Measurements from ENCODE around the gene JAKMIP2. TPM values are rescaled to one million over a fixed set of nuclear protein-coding genes. Genes with fewer than 3 reads are reported as not detected.
"Not testable (repeated sequence)": the region's sequence is repeated elsewhere in the genome, so short reads cannot be mapped to it uniquely, and the experiment has no call there.

The JAKMIP2 gene
- total RNA-seq (2022): 0.58 and 1.2 TPM in 2 replicates
- Bru-seq, nascent RNA: percentile 36 among the genes with signal in this experiment
- BruChase-seq, experiment 1, labeled RNA remaining after a 2-hour chase: percentile 31 among the genes with signal in this experiment
- percentile 27 among the genes with signal in this experiment for BruChase-seq, experiment 2, labeled RNA remaining after a 6-hour chase
- long read RNA-seq, partial matches to known transcripts: 0 of 1 reads
- long read RNA-seq, other reads (novel, unspliced or antisense): 1 of 1 reads

DNA sequence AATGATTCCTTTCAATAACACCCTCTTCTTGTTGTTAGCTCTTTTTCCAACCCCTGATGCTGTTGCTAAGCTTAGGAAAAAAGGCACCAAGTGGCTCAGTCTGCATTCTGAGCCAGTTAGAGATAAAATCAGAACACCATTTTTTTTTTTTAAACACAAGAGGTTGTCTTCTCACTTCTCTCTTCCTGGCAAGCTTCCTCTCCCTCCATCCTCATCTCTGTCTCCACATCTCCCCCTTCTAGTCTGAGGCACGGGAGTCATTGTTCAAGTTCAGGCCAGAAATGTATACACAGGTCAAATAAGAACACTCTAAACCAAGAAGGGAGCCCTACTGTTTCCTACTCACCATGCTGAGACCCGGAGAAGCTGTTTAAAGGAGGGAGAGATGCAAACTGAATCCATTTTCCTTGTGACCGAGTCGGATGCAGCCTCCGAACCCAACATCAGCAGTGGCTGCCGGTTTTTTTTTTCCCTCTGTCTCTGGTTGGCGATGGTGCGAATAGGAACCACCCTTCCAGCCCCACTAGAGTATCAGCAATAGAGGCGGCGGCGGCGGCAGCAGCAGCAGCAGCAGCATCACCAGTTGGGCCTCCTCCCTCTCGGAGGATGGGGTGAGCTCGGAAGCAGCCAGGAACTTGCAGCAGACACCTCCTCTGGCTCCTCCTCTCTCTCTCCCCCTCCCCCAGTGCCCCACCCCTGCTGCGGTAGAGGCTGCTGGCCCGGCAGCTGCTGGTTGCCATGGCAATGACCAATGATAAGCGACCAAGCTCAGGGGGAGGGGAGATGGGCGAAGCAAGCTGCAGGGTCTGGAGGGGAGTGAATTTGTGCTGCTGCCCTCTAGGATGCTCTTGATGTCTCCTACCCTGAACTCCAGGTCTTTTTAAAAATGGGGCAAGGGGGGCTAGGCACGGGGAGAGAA is at the start of gene JAKMIP2:
JAKMIP2 (minus strand) TSS at position 619 of the 919 bp plus-strand sequence. CDS start 110,922 bp downstream, outside the sequence.
- Histone ChIP-seq H3K9me3 (no peaks in the 10 kb centered on the region), H3K36me3 (ENCODE audit: control insufficient read depth, insufficient read depth, low read length) (no peaks in the 10 kb centered on the region), H3K27me3 (replicated peaks; ENCODE audit: control insufficient read depth, insufficient read depth, low read length) (no peaks in the 10 kb centered on the region), H3K4me3 (ENCODE audit: low read depth, low read length) (peak within 1 kb of the TSS; percentile 24), H3K4me1 (no peaks in the 10 kb centered on the region)
- Mint-ChIP-seq H3K4me3 (ENCODE audit: unreplicated experiment) (peak within 1 kb of the TSS; percentile 72), H3K27ac (ENCODE audit: unreplicated experiment) (peak within 1 kb of the TSS; percentile 7), H3K36me3 (ENCODE audit: insufficient read depth, unreplicated experiment) (no peaks in the 10 kb centered on the region), H3K9me3 (ENCODE audit: unreplicated experiment) (peaks cover 7% of the 10 kb centered on the region), H3K4me1 (ENCODE audit: low read depth, unreplicated experiment) (peaks cover 7% of the 10 kb centered on the region), H3K27me3 (ENCODE audit: insufficient read depth, unreplicated experiment) (no peaks in the 10 kb centered on the region)
- intact Hi-C loops (cut with micrococcal nuclease; ENCODE audit: unreplicated experiment): loop anchor here (2.0 kb wide), 1 partner anchor 48 kb away; the partner anchor contains the start of gene SPINK1
- BruUV-seq (replicated peaks): no TSS peak
- TF ChIP-seq, protein P1, sequence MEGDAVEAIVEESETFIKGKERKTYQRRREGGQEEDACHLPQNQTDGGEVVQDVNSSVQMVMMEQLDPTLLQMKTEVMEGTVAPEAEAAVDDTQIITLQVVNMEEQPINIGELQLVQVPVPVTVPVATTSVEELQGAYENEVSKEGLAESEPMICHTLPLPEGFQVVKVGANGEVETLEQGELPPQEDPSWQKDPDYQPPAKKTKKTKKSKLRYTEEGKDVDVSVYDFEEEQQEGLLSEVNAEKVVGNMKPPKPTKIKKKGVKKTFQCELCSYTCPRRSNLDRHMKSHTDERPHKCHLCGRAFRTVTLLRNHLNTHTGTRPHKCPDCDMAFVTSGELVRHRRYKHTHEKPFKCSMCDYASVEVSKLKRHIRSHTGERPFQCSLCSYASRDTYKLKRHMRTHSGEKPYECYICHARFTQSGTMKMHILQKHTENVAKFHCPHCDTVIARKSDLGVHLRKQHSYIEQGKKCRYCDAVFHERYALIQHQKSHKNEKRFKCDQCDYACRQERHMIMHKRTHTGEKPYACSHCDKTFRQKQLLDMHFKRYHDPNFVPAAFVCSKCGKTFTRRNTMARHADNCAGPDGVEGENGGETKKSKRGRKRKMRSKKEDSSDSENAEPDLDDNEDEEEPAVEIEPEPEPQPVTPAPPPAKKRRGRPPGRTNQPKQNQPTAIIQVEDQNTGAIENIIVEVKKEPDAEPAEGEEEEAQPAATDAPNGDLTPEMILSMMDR (IDR thresholded peaks at IDR 0.05; ENCODE audit: insufficient read depth in 1 of 2, low read depth in 1 of 2, low read length in 1 of 2, severe bottlenecking in 1 of 2, unreplicated experiment in 1 of 2): no peak
- ChIA-PET CTCF (interaction anchor here (0.5 to 1.2 kb wide), 3 partner anchors 49 to 149 kb away, joined by 3 to 4 read pairs (median 3); partner anchors contain the start of gene SPINK1), POLR2A (no interaction called here)
- DNase-seq: peak; percentile 87 to 92

DNA sequence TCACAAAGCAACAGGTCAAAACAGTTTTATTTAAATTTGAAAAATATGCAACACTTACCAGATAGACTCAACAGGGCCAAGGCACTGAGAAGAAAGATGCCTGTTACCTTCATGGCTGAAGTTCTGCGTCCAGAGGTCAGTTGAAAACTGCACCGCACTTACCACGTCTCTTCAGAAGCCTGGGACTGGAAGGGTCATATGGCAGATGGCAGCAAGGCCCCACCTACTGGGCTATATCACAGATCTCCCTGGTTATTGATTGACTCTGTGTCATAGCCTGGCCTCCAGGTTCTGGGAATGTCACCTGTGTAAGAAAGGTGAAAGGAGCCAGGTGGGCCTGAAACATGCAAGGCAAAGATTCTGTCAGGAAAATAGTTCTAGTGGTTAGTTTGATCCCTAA is 48.9 kb upstream of the JAKMIP2 start, which contains the start of gene SPINK1:
SPINK1 (minus strand) TSS at position 207 of the 400 bp plus-strand sequence; CDS start at position 113, 94 bp downstream.
- Histone ChIP-seq H3K36me3 (ENCODE audit: control insufficient read depth, insufficient read depth, low read length) (peaks cover 4% of the 10 kb centered on the region), H3K9me3 (no peaks in the 10 kb centered on the region), H3K27me3 (replicated peaks; ENCODE audit: control insufficient read depth, insufficient read depth, low read length) (no peaks in the 10 kb centered on the region), H3K4me1 (peaks cover 65% of the 10 kb centered on the region), H3K4me3 (ENCODE audit: low read depth, low read length) (peak within 1 kb of the TSS; percentile 37)
- ChIA-PET CTCF (interaction anchor here (0.9 kb wide), 1 partner anchor 49 kb away, joined by 3 read pairs; the partner anchor contains the start of gene JAKMIP2), POLR2A (no interaction called here)
- Mint-ChIP-seq H3K36me3 (ENCODE audit: insufficient read depth, unreplicated experiment) (peaks cover 46% of the 10 kb centered on the region), H3K27ac (ENCODE audit: unreplicated experiment) (peak within 1 kb of the TSS; percentile 83), H3K4me1 (ENCODE audit: low read depth, unreplicated experiment) (peaks cover 42% of the 10 kb centered on the region), H3K9me3 (ENCODE audit: unreplicated experiment) (no peaks in the 10 kb centered on the region), H3K4me3 (ENCODE audit: unreplicated experiment) (peak within 1 kb of the TSS; percentile 77), H3K27me3 (ENCODE audit: insufficient read depth, unreplicated experiment) (no peaks in the 10 kb centered on the region)
- intact Hi-C loops (cut with micrococcal nuclease; ENCODE audit: unreplicated experiment): loop anchor here (1.0 to 10.0 kb wide), 5 partner anchors 26 to 427 kb away; partner anchors contain the start of gene JAKMIP2
- BruUV-seq (replicated peaks): no TSS peak
- DNase-seq: peak; percentile 86 to 89
- TF ChIP-seq, protein P1 (IDR thresholded peaks at IDR 0.05; ENCODE audit: insufficient read depth in 1 of 2, low read depth in 1 of 2, low read length in 1 of 2, severe bottlenecking in 1 of 2, unreplicated experiment in 1 of 2): peak in 1 of 2 experiments; percentile 28

DNA sequence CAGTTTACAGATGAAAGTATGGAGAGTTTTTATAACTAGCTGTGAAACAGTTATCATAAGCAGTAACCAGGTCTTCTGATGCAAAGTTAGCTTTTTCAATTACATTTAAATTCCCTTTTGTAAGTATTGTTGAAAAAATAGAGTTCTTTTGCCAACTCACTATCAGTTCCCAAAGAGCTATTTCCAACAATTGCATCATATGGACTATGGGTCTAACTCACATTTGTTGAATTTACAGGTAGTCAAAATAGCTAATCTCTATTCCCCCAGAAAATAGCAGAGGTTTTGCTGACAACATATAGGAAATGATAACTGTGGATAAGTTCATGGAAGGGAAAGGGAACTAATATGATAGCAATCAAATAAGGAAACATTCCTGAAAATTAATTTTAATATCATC is 47.5 kb upstream of the JAKMIP2 start:
- Mint-ChIP-seq H3K36me3 (ENCODE audit: insufficient read depth, unreplicated experiment) (peaks cover 60% of the 10 kb centered on the region), H3K4me3 (ENCODE audit: unreplicated experiment) (peak overlapping the region; percentile 75), H3K4me1 (ENCODE audit: low read depth, unreplicated experiment) (peaks cover 31% of the 10 kb centered on the region), H3K27ac (ENCODE audit: unreplicated experiment) (peak overlapping the region; percentile 83), H3K9me3 (ENCODE audit: unreplicated experiment) (no peaks in the 10 kb centered on the region), H3K27me3 (ENCODE audit: insufficient read depth, unreplicated experiment) (no peaks in the 10 kb centered on the region)
- Histone ChIP-seq H3K36me3 (ENCODE audit: control insufficient read depth, insufficient read depth, low read length) (peaks cover 4% of the 10 kb centered on the region), H3K27me3 (replicated peaks; ENCODE audit: control insufficient read depth, insufficient read depth, low read length) (no peaks in the 10 kb centered on the region), H3K9me3 (no peaks in the 10 kb centered on the region), H3K4me3 (ENCODE audit: low read depth, low read length) (peak overlapping the region; percentile 37), H3K4me1 (peaks cover 54% of the 10 kb centered on the region)
- TF ChIP-seq, protein P1 (IDR thresholded peaks at IDR 0.05; ENCODE audit: insufficient read depth in 1 of 2, low read depth in 1 of 2, low read length in 1 of 2, severe bottlenecking in 1 of 2, unreplicated experiment in 1 of 2): no peak
- CTCF ChIA-PET: no interaction called here
- no peak for DNase-seq
- intact Hi-C loops (cut with micrococcal nuclease; ENCODE audit: unreplicated experiment): loop anchor here (1.0 to 10.0 kb wide), 5 partner anchors 8 to 425 kb away; partner anchors contain the start of gene JAKMIP2
- POLR2A ChIA-PET: no interaction called here
- BruUV-seq (replicated peaks): no TSS peak

DNA sequence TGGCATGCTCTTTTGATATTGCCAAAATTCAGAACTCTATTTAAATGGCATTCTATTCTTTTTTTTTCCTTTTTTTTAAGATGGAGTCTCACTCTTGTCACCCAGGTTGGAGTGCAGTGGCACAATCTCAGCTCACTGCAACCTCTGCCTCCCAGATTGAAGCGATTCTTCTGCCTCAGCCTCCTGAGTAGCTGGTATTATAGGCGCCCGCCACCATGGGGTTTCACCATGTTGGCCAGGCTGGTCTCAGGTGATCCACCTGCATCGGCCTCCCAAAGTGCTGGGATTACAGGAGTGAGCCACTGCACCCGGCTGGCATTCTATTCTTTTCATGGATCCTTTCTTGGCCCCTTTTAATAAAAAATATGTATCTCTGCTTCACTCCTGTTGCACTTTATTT is 44.5 kb upstream of the JAKMIP2 start:
- H3K27me3 Mint-ChIP-seq (ENCODE audit: insufficient read depth, unreplicated experiment); CTCF ChIA-PET; intact Hi-C loops (cut with micrococcal nuclease; ENCODE audit: unreplicated experiment); H3K27ac Mint-ChIP-seq (ENCODE audit: unreplicated experiment); BruUV-seq (replicated peaks); H3K4me3 ChIP-seq (ENCODE audit: low read depth, low read length); POLR2A ChIA-PET; H3K36me3 ChIP-seq (ENCODE audit: control insufficient read depth, insufficient read depth, low read length); DNase-seq; H3K27me3 ChIP-seq (replicated peaks; ENCODE audit: control insufficient read depth, insufficient read depth, low read length); H3K9me3 ChIP-seq; H3K9me3 Mint-ChIP-seq (ENCODE audit: unreplicated experiment): not testable (repeated sequence)
- Mint-ChIP-seq H3K36me3 (ENCODE audit: insufficient read depth, unreplicated experiment) (peaks cover 83% of the 10 kb centered on the region), H3K4me3 (ENCODE audit: unreplicated experiment) (peak overlapping the region; percentile 27), H3K4me1 (ENCODE audit: low read depth, unreplicated experiment) (peaks cover 26% of the 10 kb centered on the region)
- peaks cover 33% of the 10 kb centered on the region; the same call in 1 of the 2 replicates for H3K4me1 ChIP-seq
